ENCODE data around the gene METTL18.

METTL18 gene

GRCh38 chr1:169750041-169750440 lies 44.7 kb downstream of the METTL18 start:
- DNase-seq (ENCODE audit: low spot score) = no peak
- Histone ChIP-seq H3K4me3 (no peak overlapping the region), H3K27ac (no peak overlapping the region)
- TF ChIP-seq, protein P1, sequence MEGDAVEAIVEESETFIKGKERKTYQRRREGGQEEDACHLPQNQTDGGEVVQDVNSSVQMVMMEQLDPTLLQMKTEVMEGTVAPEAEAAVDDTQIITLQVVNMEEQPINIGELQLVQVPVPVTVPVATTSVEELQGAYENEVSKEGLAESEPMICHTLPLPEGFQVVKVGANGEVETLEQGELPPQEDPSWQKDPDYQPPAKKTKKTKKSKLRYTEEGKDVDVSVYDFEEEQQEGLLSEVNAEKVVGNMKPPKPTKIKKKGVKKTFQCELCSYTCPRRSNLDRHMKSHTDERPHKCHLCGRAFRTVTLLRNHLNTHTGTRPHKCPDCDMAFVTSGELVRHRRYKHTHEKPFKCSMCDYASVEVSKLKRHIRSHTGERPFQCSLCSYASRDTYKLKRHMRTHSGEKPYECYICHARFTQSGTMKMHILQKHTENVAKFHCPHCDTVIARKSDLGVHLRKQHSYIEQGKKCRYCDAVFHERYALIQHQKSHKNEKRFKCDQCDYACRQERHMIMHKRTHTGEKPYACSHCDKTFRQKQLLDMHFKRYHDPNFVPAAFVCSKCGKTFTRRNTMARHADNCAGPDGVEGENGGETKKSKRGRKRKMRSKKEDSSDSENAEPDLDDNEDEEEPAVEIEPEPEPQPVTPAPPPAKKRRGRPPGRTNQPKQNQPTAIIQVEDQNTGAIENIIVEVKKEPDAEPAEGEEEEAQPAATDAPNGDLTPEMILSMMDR (IDR thresholded peaks at IDR 0.05) = no peak

GRCh38 chr1:169746550-169746949 lies 48.2 kb downstream of the METTL18 start:
- TF ChIP-seq, protein P1 (IDR thresholded peaks at IDR 0.05) = no peak
- no peak for DNase-seq (ENCODE audit: low spot score)
- no peak overlapping the region for H3K4me3 ChIP-seq
- no peak overlapping the region for H3K27ac ChIP-seq

DNA sequence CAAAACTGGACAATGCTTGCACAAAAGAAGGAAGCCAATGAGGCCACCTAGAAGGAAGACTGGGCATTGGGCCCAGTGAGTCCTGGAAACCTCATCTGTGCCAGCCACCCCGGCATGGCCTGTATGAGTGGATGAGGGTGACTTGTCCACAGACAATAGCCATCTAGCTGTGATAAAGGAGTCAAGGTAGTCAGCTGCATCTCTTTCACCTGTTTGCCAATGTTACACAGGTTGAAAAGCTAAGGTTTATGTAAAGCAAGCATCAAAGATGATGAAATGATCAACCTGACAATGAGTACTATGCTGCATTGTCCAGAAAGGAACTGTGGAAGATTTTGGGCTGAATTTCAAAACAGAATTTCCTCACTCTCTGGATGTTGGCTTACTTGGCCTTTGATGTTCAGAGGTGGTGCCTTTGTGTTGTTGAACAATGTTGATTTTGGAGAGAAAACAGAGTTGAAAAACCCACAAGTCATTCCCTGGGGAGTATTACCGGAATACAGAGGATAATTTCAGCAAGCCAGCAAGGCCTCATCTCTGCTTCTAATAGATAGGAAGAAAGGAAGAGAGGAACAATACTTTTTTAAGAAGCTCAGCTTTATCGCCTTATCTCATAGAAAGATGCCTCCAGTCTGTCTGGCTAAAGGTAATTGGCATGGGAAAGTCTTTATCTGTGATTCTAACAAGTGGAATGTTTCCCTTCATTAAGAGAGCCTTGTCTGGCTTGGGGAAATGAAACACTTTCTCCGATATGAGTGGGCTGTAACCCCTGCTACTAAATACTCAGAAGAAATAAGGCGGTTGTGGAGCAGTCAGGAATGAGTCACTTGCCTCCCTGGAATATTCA lies 49.5 kb downstream of the METTL18 start:
- H3K4me3 ChIP-seq = no peak overlapping the region
- H3K27ac ChIP-seq = peak overlapping the region in 1 of 2 donors; percentile 5
- TF ChIP-seq, protein P1 (IDR thresholded peaks at IDR 0.05) = no peak
- no peak for DNase-seq (ENCODE audit: low spot score)
